ENCODE results near the gene SLC44A3. TPM values are rescaled to one million over a fixed set of nuclear protein-coding genes. Genes with fewer than 3 reads are reported as not detected.

Gene SLC44A3
- total and polyA plus RNA-seq, 2 of the 13 experiments (the other 11 are each of a cell fraction or from before 2014, with no cell fraction given): 6.8 to 14.1 TPM

GRCh38 chr1:94927405-94928175, 107.4 kb downstream of the SLC44A3 start:
- H3K4me3 ChIP-seq (replicated peaks in 1 of 3; ENCODE audit: insufficient read depth in 1 of 3, low read depth in 2 of 3, low read length in 3 of 3): peak overlapping the region; percentile 71 to 81 (median 81)
- peaks cover 58% of the 10 kb centered on the region for H3K4me1 ChIP-seq (ENCODE audit: insufficient read depth, low read length)
- WGBS (ENCODE audit: low lambda C conversion rate): under 1% methylated on average over 14 of the region's 40 CpGs
- FAIRE-seq (no peak), ATAC-seq (peak; percentile 49), DNase-seq (ENCODE audit: low spot score) (peak; percentile 59)
- in situ Hi-C loops (cut with HindIII; ENCODE audit: extremely low pct_ligation_motif_present, low pct_unique_long_range_greater_than_20kb) (no loop called here), intact Hi-C loops (cut with micrococcal nuclease; ENCODE audit: unreplicated experiment) (loop anchor here (1.0 to 5.0 kb wide), 5 partner anchors 35 to 305 kb away; partner anchors contain the start of gene RWDD3)
- no peaks in the 10 kb centered on the region; a peak in 1 of 5 replicates for H3K27me3 ChIP-seq (ENCODE audit: control insufficient read depth in 1 of 2, insufficient read depth in 2 of 2, low read length in 2 of 2)
- H3K4me2 ChIP-seq (ENCODE audit: low read depth, low read length): peak overlapping the region; percentile 94
- ChIA-PET CTCF (ENCODE audit: low intra/inter-chr PET ratio, low total read pairs) (interaction anchor here (1.0 to 3.5 kb wide), 2 partner anchors 74 to 115 kb away, joined by 3 to 22 read pairs; no protein-coding TSS in a partner anchor), POLR2A (interaction anchor here (0.8 to 2.9 kb wide), 8 partner anchors 9 to 114 kb away, joined by 3 to 15 read pairs (median 4); no protein-coding TSS in a partner anchor)
- H2AFZ ChIP-seq (ENCODE audit: low read length): no peak overlapping the region
- H3K79me2 ChIP-seq (ENCODE audit: insufficient read depth, low read length): peaks cover 81% of the 10 kb centered on the region
- H3K9ac ChIP-seq (ENCODE audit: insufficient read depth, low read depth, low read length): peak overlapping the region; percentile 78
- peak overlapping the region; percentile 95 for H3K27ac ChIP-seq (ENCODE audit: extremely low read length, insufficient read depth, low read length)
- H3K9me3 ChIP-seq (ENCODE audit: low read length): no peaks in the 10 kb centered on the region
- H3K36me3 ChIP-seq (replicated peaks in 1 of 2; ENCODE audit: control insufficient read depth in 1 of 2, insufficient read depth in 2 of 2, low read length in 2 of 2): no peaks in the 10 kb centered on the region; a peak in 1 of 5 replicates
- TSS peak; percentile 61 for BruUV-seq (replicated peaks)
- peaks cover 20% of the 10 kb centered on the region for H4K20me1 ChIP-seq (ENCODE audit: insufficient read depth, low read length)
- TF ChIP-seq PHF21A (CRISPR knock-in tag; IDR thresholded peaks at IDR 0.05): 0 out of 2 replicates have a peak, but pooled peaks have one; percentile 30
- TF ChIP-seq ZNF703 (CRISPR knock-in tag; IDR thresholded peaks at IDR 0.05; ENCODE audit: borderline replicate concordance): 0 out of 2 replicates have a peak, but pooled peaks have one; percentile 79
- TF ChIP-seq RXRB (CRISPR knock-in tag; IDR thresholded peaks at IDR 0.05; ENCODE audit: borderline replicate concordance): 0 out of 2 replicates have a peak, but pooled peaks have one; percentile 6
- peak; percentile 75; the same call in 1 of the 2 replicates for TF ChIP-seq MEIS2 (CRISPR knock-in tag; IDR thresholded peaks at IDR 0.05)
- no peak for TF ChIP-seq MXD1 (CRISPR knock-in tag; IDR thresholded peaks at IDR 0.05)
- no peak for TF ChIP-seq ZNF530 (CRISPR knock-in tag; IDR thresholded peaks at IDR 0.05; ENCODE audit: low read depth)
- peak; percentile 15; the same call in 1 of the 2 replicates for TF ChIP-seq PPARG (CRISPR knock-in tag; conservative IDR thresholded peaks at IDR 0.05)
- no peak for TF ChIP-seq ZNF431 (CRISPR knock-in tag; IDR thresholded peaks at IDR 0.05; ENCODE audit: borderline replicate concordance, low read depth)
- peak; percentile 59; the same call in 1 of the 2 replicates for TF ChIP-seq GFI1 (CRISPR knock-in tag; IDR thresholded peaks at IDR 0.05; ENCODE audit: borderline replicate concordance)
- no peak for TF ChIP-seq FOXO4 (CRISPR knock-in tag; conservative IDR thresholded peaks at IDR 0.05)
- TF ChIP-seq ZNF691 (CRISPR knock-in tag; IDR thresholded peaks at IDR 0.05; ENCODE audit: borderline replicate concordance, low read depth): 0 out of 2 replicates have a peak, but pooled peaks have one; percentile 5
- no peak for TF ChIP-seq ZNF460 (CRISPR knock-in tag; IDR thresholded peaks at IDR 0.05; ENCODE audit: borderline replicate concordance)
- TF ChIP-seq RBFOX2 (IDR thresholded peaks at IDR 0.05; ENCODE audit: low read depth, low read length): peak; percentile 38; the same call in 1 of the 2 replicates
- peak; percentile 7; the same call in 1 of the 2 replicates for TF ChIP-seq ETV5 (CRISPR knock-in tag; IDR thresholded peaks at IDR 0.05; ENCODE audit: borderline replicate concordance)
- TF ChIP-seq DMAP1 (CRISPR knock-in tag; IDR thresholded peaks at IDR 0.05): no peak
- peak; percentile 51 for TF ChIP-seq ASH2L (IDR thresholded peaks at IDR 0.05; ENCODE audit: insufficient read length, low read depth, low read length)
- 0 out of 2 replicates have a peak, but pooled peaks have one; percentile 6 for TF ChIP-seq ZBTB7A (CRISPR knock-in tag; IDR thresholded peaks at IDR 0.05)
- no peak; the same call in 1 of the 2 replicates for TF ChIP-seq ZNF556 (CRISPR knock-in tag; IDR thresholded peaks at IDR 0.05; ENCODE audit: borderline replicate concordance)
- TF ChIP-seq ZBTB20 (CRISPR knock-in tag; IDR thresholded peaks at IDR 0.05; ENCODE audit: borderline replicate concordance, low read depth): no peak
- TF ChIP-seq POLR2G (IDR thresholded peaks at IDR 0.05; ENCODE audit: low read depth, low read length): peak; percentile 62; the same call in 1 of the 2 replicates
- 0 out of 2 replicates have a peak, but pooled peaks have one; percentile 4 for TF ChIP-seq NCOA2 (CRISPR knock-in tag; IDR thresholded peaks at IDR 0.05)

Data from HepG2 (cell line).